K562 (cell line): Measurements from ENCODE around the gene ZDHHC5.

Experiments
- ADNP ChIP-seq: fragments of 200-800 bp; sonication (Bioruptor generic); IDR thresholded peaks from 2 replicates; pipeline ENCODE4 v1.6.1; 2016; ENCODE audit warnings: missing genetic modification characterization, missing compliant biosample characterization
- BCLAF1 ChIP-seq, 2 experiments: fragments of 450-650 bp in 1 of 2; IDR thresholded peaks; 2 replicates each; pipeline ENCODE4 v1.6.1; 2011 to 2017; ENCODE audit warnings: low read depth in 2 of 2, antibody characterized with exemption in 1 of 2, borderline replicate concordance in 1 of 2, low read length in 1 of 2, mild to moderate bottlenecking in 1 of 2, mixed read lengths in 1 of 2; ENCODE audit not compliant: control insufficient read depth in 1 of 2
- CTCF ChIP-seq, 3 experiments: IDR thresholded peaks in 2 of 3; conservative IDR thresholded peaks in 1 of 3; 2 replicates each; pipeline ENCODE4 v1.5.1; 2011 to 2012; ENCODE audit warnings: low read length in 3 of 3, mild to moderate bottlenecking in 3 of 3, control low read depth in 2 of 3, improper control_type of control experiment in 1 of 3, inconsistent platforms in 1 of 3, low read depth in 1 of 3, mixed read lengths in 1 of 3, moderate library complexity in 1 of 3; ENCODE audit not compliant: insufficient read depth in 2 of 3
- ELF4 ChIP-seq: fragments of 450-650 bp; formaldehyde crosslinking; IDR thresholded peaks from 2 replicates; pipeline ENCODE4 v1.4.0; 2022; ENCODE audit warnings: missing genetic modification characterization
- GATA2 ChIP-seq: sonication (generic); formaldehyde crosslinking; IDR thresholded peaks from 2 replicates; pipeline ENCODE4 v1.4.0; 2020; ENCODE audit warnings: mild to moderate bottlenecking, missing genetic modification reagents
- MAZ ChIP-seq, 2 experiments: fragments of 450-650 bp in 1 of 2; sonication (generic) in 1 of 2; formaldehyde crosslinking; IDR thresholded peaks in 1 of 2; conservative IDR thresholded peaks in 1 of 2; 2 replicates each; pipeline versions ENCODE4 v1.4.0 to v1.5.0; 2020; ENCODE audit warnings: mild to moderate bottlenecking in 1 of 2, missing genetic modification reagents in 1 of 2
- POLR2AphosphoS5 ChIP-seq: IDR thresholded peaks from 2 replicates; pipeline ENCODE4 v1.6.1; 2011; ENCODE audit warnings: mild to moderate bottlenecking, low read depth, low read length, moderate library complexity; ENCODE audit not compliant: control insufficient read depth, insufficient read depth
- TCF7L2 ChIP-seq: fragments of 150-350 bp; IDR thresholded peaks from 2 replicates; pipeline ENCODE4 v1.6.1; 2016; ENCODE audit warnings: low read depth, mild to moderate bottlenecking, low read length, moderate library complexity
- THRA ChIP-seq: fragments of 450-650 bp; IDR thresholded peaks from 2 replicates; pipeline ENCODE4 v1.6.1; 2017; ENCODE audit warnings: mild to moderate bottlenecking, moderate library complexity
- TF ChIP-seq, protein P1 (sequence below), 2 experiments: fragments of 450-650 bp; formaldehyde crosslinking in 1 of 2; IDR thresholded peaks; 2 replicates each; pipeline versions ENCODE4 v1.4.0 to v1.6.1; 2014 to 2020; ENCODE audit warnings: mild to moderate bottlenecking in 2 of 2, borderline replicate concordance in 1 of 2, low read depth in 1 of 2
- TF ChIP-seq, protein P2 (sequence below): sonication (generic); formaldehyde crosslinking; IDR thresholded peaks from 2 replicates; pipeline ENCODE4 v1.5.0; 2020; ENCODE audit warnings: missing genetic modification reagents

GRCh38 chr11:57634311-57634710 is 33.6 kb upstream of the ZDHHC5 start:
- TF ChIP-seq, protein P1, sequence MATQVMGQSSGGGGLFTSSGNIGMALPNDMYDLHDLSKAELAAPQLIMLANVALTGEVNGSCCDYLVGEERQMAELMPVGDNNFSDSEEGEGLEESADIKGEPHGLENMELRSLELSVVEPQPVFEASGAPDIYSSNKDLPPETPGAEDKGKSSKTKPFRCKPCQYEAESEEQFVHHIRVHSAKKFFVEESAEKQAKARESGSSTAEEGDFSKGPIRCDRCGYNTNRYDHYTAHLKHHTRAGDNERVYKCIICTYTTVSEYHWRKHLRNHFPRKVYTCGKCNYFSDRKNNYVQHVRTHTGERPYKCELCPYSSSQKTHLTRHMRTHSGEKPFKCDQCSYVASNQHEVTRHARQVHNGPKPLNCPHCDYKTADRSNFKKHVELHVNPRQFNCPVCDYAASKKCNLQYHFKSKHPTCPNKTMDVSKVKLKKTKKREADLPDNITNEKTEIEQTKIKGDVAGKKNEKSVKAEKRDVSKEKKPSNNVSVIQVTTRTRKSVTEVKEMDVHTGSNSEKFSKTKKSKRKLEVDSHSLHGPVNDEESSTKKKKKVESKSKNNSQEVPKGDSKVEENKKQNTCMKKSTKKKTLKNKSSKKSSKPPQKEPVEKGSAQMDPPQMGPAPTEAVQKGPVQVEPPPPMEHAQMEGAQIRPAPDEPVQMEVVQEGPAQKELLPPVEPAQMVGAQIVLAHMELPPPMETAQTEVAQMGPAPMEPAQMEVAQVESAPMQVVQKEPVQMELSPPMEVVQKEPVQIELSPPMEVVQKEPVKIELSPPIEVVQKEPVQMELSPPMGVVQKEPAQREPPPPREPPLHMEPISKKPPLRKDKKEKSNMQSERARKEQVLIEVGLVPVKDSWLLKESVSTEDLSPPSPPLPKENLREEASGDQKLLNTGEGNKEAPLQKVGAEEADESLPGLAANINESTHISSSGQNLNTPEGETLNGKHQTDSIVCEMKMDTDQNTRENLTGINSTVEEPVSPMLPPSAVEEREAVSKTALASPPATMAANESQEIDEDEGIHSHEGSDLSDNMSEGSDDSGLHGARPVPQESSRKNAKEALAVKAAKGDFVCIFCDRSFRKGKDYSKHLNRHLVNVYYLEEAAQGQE (IDR thresholded peaks at IDR 0.05; ENCODE audit: borderline replicate concordance), result no peak
- TF ChIP-seq, protein P1 (CRISPR knock-in tag; IDR thresholded peaks at IDR 0.05; ENCODE audit: low read depth), result no peak
- TF ChIP-seq GATA2 (CRISPR knock-in tag) (no peak), THRA (no peak), CTCF (IDR thresholded peaks at IDR 0.05 in 2 of 3, conservative IDR thresholded peaks at IDR 0.05 in 1 of 3; ENCODE audit: insufficient read depth in 2 of 3, low read depth in 1 of 3, low read length in 3 of 3) (no peak), BCLAF1 (IDR thresholded peaks at IDR 0.05; ENCODE audit: borderline replicate concordance in 1 of 2, control insufficient read depth in 1 of 2, low read depth in 2 of 2, low read length in 1 of 2) (no peak), ELF4 (no peak), POLR2AphosphoS5 (no peak), TCF7L2 (no peak), MAZ (CRISPR knock-in tag; conservative IDR thresholded peaks at IDR 0.05 in 1 of 2, IDR thresholded peaks at IDR 0.05 in 1 of 2) (no peak), ADNP (tag) (no peak)
- TF ChIP-seq, protein P2, sequence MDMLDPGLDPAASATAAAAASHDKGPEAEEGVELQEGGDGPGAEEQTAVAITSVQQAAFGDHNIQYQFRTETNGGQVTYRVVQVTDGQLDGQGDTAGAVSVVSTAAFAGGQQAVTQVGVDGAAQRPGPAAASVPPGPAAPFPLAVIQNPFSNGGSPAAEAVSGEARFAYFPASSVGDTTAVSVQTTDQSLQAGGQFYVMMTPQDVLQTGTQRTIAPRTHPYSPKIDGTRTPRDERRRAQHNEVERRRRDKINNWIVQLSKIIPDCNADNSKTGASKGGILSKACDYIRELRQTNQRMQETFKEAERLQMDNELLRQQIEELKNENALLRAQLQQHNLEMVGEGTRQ (CRISPR knock-in tag), result no peak
